Glutamatergic neuron (in vitro differentiated cells): Measurements from ENCODE around the gene ZNF628. TPM values are rescaled to one million over a fixed set of nuclear protein-coding genes. Genes with fewer than 3 reads are reported as not detected.

Experiments
- DNase-seq: peaks from one replicate; pipeline ENCODE4 v3.0.0; 2022
- H3K27ac Mint-ChIP-seq: one replicate; pipeline ENCODE4 v1.8.0; 2020; ENCODE audit warnings: mild to moderate bottlenecking, mixed read lengths, inconsistent platforms; ENCODE audit not compliant: unreplicated experiment
- H3K27me3 Mint-ChIP-seq: one replicate; pipeline ENCODE4 v1.8.0; 2020; ENCODE audit warnings: mild to moderate bottlenecking, moderate library complexity, mixed read lengths, inconsistent platforms; ENCODE audit not compliant: unreplicated experiment
- H3K36me3 Mint-ChIP-seq: one replicate; pipeline ENCODE4 v1.8.0; 2020; ENCODE audit warnings: mild to moderate bottlenecking, mixed read lengths, inconsistent platforms; ENCODE audit not compliant: unreplicated experiment
- H3K4me1 Mint-ChIP-seq: one replicate; pipeline ENCODE4 v1.8.0; 2020; ENCODE audit warnings: mild to moderate bottlenecking, low read depth, mixed read lengths, inconsistent platforms; ENCODE audit not compliant: unreplicated experiment
- H3K4me3 Mint-ChIP-seq: one replicate; pipeline ENCODE4 v1.8.0; 2020; ENCODE audit warnings: mild to moderate bottlenecking, mixed read lengths, inconsistent platforms; ENCODE audit not compliant: unreplicated experiment
- H3K9me3 Mint-ChIP-seq: one replicate; pipeline ENCODE4 v1.8.0; 2020; ENCODE audit warnings: mild to moderate bottlenecking, moderate library complexity, mixed read lengths, inconsistent platforms; ENCODE audit not compliant: unreplicated experiment
- total RNA-seq: library from RNA; stranded (reverse); fragmentation: NEBNext Ultra II Directional; extraction: Animal tissue kit (Norgen Biotek cat#: 25700); gene quantifications from one replicate; pipeline ENCODE4 v1.2.1, GENCODE V29; 2021; ENCODE audit not compliant: unreplicated experiment
- TF ChIP-seq, protein P1 (sequence below): fragments of 200-600 bp; sonication (generic); IDR thresholded peaks from one replicate; pipeline ENCODE4 v1.5.0; 2021; ENCODE audit not compliant: partially characterized antibody, unreplicated experiment

Gene ZNF628
- total RNA-seq, 1 donor from 2014 or later = 13.7 TPM

DNA sequence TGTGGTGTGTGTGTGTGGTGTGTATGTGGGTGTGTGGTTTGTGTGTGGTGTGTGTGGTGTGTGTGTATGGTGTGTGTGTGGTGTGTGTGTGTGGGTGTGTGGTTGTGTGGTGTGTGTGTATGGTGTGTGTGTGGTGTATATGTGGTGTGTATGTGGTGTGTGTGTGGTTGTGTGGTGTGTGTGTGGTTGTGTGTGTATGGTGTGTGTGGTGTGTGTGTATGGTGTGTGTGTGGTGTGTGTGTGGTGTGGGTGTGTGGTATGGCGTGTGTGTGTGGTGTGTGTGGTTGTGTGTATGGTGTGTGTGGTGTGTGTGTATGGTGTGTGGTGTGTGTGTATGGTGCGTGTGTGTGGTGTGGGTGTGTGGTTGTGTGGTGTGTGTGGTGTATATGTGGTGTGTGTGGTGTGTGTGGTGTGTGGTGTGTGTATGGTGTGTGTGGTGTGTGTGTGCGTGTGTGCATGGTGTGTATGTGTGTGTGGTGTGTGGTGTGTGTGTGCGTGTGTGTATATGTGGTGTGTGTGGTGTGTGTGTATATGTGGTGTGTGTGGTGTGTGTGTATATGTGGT, 42.0 kb upstream of the ZNF628 start:
- H3K27ac Mint-ChIP-seq = no peak overlapping the region
- H3K36me3 Mint-ChIP-seq = peaks cover 13% of the 10 kb centered on the region
- peaks cover 14% of the 10 kb centered on the region for H3K9me3 Mint-ChIP-seq
- TF ChIP-seq, protein P1, sequence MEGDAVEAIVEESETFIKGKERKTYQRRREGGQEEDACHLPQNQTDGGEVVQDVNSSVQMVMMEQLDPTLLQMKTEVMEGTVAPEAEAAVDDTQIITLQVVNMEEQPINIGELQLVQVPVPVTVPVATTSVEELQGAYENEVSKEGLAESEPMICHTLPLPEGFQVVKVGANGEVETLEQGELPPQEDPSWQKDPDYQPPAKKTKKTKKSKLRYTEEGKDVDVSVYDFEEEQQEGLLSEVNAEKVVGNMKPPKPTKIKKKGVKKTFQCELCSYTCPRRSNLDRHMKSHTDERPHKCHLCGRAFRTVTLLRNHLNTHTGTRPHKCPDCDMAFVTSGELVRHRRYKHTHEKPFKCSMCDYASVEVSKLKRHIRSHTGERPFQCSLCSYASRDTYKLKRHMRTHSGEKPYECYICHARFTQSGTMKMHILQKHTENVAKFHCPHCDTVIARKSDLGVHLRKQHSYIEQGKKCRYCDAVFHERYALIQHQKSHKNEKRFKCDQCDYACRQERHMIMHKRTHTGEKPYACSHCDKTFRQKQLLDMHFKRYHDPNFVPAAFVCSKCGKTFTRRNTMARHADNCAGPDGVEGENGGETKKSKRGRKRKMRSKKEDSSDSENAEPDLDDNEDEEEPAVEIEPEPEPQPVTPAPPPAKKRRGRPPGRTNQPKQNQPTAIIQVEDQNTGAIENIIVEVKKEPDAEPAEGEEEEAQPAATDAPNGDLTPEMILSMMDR = no peak
- H3K4me1 Mint-ChIP-seq = no peaks in the 10 kb centered on the region
- DNase-seq = no peak
- peaks cover 7% of the 10 kb centered on the region for H3K27me3 Mint-ChIP-seq
- no peak overlapping the region for H3K4me3 Mint-ChIP-seq

DNA sequence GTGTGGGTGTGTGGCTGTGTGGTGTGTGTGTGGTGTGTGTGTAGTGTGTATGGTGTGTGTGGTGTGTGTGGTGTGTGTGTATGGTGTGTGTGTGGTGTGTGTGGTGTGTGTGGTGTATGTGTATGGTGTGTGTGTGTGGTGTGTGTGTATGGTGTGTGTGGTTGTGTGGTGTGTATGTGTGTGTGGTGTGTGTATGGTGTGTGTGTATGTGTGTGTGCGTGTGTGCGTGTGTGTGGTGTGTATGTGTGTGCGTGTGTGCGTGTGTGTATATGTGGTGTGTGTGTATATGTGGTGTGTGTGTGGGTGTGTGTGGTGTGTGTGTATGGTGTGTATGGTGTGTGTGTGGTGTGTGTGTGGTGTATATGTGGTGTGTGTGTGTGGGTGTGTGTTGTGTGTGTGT, 41.4 kb upstream of the ZNF628 start:
- H3K27me3 Mint-ChIP-seq = peaks cover 10% of the 10 kb centered on the region
- no peak overlapping the region for H3K27ac Mint-ChIP-seq
- TF ChIP-seq, protein P1 = no peak
- no peak for DNase-seq
- no peaks in the 10 kb centered on the region for H3K4me1 Mint-ChIP-seq
- H3K9me3 Mint-ChIP-seq = peaks cover 16% of the 10 kb centered on the region
- no peak overlapping the region for H3K4me3 Mint-ChIP-seq
- H3K36me3 Mint-ChIP-seq = peaks cover 15% of the 10 kb centered on the region

DNA sequence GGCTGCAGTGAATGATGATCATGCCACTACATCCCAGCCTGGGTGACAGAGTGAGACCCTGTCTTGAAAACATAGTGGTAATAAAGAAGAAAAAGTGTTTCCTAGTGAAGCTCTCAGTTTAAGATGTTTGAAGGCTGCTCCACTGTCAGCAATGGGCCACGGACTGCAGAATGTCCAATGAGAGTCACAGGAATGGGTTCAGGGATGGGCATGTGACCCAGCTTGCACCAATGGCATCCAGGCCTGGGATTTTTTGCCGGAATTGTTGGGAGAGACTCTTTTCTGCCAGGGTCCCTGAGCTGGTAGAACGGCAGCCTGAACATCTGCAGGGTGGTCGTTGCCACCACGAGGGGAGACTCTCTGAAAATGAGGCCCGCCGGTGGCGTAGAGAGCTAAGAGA, 39.6 kb upstream of the ZNF628 start:
- TF ChIP-seq, protein P1 = no peak
- no peak for DNase-seq
- Mint-ChIP-seq H3K27ac (no peak overlapping the region), H3K4me3 (no peak overlapping the region), H3K36me3 (peaks cover 17% of the 10 kb centered on the region), H3K4me1 (peaks cover 10% of the 10 kb centered on the region), H3K27me3 (peaks cover 23% of the 10 kb centered on the region), H3K9me3 (peaks cover 12% of the 10 kb centered on the region)

DNA sequence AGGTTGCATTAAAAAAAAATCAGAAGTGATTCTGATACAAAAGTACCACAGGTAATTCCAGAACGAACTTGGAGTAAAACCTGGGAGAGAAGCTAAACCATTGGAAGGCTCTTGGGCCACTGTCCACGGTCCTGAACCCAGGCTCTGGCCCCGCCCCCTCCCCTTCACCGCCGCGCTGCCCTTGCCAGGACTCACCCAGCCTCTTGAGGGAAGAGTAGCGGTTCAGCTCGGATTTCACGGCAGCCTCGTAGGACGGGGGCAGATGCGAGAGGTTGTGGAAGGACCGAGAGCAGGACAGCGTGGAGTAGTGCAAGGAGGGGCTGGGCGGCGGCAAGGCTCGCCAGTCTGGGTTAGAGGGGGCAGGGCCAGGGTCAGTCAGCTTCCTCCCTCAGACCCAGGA, 39.0 kb upstream of the ZNF628 start:
- DNase-seq = peak; percentile 60
- Mint-ChIP-seq H3K9me3 (peaks cover 12% of the 10 kb centered on the region), H3K27me3 (peaks cover 23% of the 10 kb centered on the region), H3K4me3 (no peak overlapping the region), H3K27ac (no peak overlapping the region), H3K36me3 (peaks cover 17% of the 10 kb centered on the region), H3K4me1 (peaks cover 10% of the 10 kb centered on the region)
- TF ChIP-seq, protein P1 = no peak

DNA sequence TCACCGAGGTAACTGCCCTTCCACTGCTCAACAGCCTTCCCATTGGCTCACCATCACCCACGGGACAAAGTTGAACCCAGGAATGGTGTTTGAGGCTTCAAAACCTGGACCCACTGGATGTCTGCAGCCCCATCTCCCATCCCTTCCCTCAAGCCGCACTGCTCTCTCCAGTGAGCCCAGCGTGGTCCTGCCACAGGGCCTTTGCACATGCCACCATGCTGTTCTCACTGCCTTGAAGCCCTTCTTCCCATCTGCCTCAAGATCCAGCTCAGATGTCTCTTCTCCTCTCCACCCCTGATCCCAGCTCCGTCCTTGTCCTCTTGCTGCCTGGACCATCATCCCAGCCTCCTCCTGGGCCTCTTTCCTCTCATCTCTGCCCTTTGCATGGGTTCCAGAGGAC, 37.4 kb upstream of the ZNF628 start:
- H3K4me1 Mint-ChIP-seq = peaks cover 10% of the 10 kb centered on the region
- no peak for DNase-seq
- H3K9me3 Mint-ChIP-seq = peaks cover 12% of the 10 kb centered on the region
- H3K36me3 Mint-ChIP-seq = peaks cover 17% of the 10 kb centered on the region
- peaks cover 31% of the 10 kb centered on the region for H3K27me3 Mint-ChIP-seq
- H3K27ac Mint-ChIP-seq = no peak overlapping the region
- TF ChIP-seq, protein P1 = no peak
- peak overlapping the region; percentile 38 for H3K4me3 Mint-ChIP-seq
